ENCODE results near the gene WTAP. TPM values are rescaled to one million over a fixed set of nuclear protein-coding genes. Genes with fewer than 3 reads are reported as not detected.

The WTAP gene
- 100 to 1,000 TPM in 1 of 2 donors, 10 to 100 TPM in 1; 46.3 to 157 TPM for total RNA-seq

DNA sequence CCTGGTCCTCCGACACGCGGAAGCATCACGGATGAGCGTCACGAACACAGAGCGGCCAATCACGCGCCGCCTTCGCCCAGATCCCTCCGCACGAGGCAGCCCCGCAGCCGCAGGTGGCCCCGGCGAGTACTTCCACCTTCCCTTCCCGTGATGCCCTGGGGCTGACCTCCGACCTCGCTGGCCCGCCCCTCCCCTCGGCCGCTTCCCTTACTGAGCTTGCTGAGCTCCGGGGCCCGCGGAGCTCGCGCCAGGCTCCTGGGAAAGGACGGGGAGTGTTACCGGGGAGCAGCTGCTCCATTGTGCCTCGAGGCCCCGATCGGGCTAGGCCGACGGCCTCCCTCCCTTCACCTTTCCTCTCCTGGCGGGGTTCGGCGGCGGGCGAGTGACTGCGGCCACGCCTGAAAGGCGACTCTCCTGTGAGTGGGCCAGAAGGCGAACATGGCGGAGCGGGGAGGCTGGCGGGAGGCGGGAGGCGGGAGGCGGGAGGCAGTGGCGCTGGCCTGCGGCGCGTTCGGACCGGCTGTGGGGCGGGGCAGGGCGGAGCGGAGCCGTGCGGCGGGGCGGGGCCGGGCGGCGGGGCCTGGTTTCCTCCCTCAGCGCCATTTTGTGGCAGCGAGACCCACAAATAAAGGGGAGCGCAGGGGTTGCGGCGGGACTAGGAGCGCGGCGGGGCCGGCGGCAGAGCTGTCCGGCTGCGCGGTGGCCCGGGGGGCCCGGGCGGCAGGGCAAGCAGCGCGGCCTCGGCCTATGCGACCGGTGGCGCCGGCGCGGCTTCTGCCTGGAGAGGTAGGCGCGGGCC is at the start of gene WTAP:
TSS of gene WTAP (plus strand) at position 589 of the 799 bp plus-strand sequence. CDS start 8,760 bp downstream, outside the sequence.
- no peak for TF ChIP-seq CTCF (IDR thresholded peaks at IDR 0.05)
- Histone ChIP-seq H3K9me3 (no peaks in the 10 kb centered on the region), H3K36me3 (no peaks in the 10 kb centered on the region), H3K27me3 (replicated peaks; ENCODE audit: insufficient read depth) (no peaks in the 10 kb centered on the region), H3K27ac (peak within 1 kb of the TSS; percentile 97 to 99), H3K4me3 (peak within 1 kb of the TSS; percentile 89), H3K4me1 (ENCODE audit: control insufficient read depth in 1 of 2, low read depth in 2 of 2) (peaks cover 33 to 45% of the 10 kb centered on the region in 2 donors)
- peak; percentile 89 for ATAC-seq (ENCODE audit: insufficient number of reproducible peaks, low FRiP score, low read depth)
- peak; percentile 62 for DNase-seq (ENCODE audit: low spot score)

GRCh38 chr6:159677506-159678165 is 49.7 kb upstream of the WTAP start:
- H3K4me3 ChIP-seq = no peak overlapping the region
- H3K27me3 ChIP-seq (replicated peaks; ENCODE audit: insufficient read depth) = no peaks in the 10 kb centered on the region
- H3K36me3 ChIP-seq = peaks cover 13% of the 10 kb centered on the region
- ATAC-seq (ENCODE audit: insufficient number of reproducible peaks, low FRiP score, low read depth) (no peak), DNase-seq (ENCODE audit: low spot score) (no peak)
- H3K4me1 ChIP-seq (ENCODE audit: control insufficient read depth in 1 of 2, low read depth in 2 of 2) = no peaks in the 10 kb centered on the region
- TF ChIP-seq CTCF (IDR thresholded peaks at IDR 0.05) = no peak
- H3K27ac ChIP-seq = no peak overlapping the region
- H3K9me3 ChIP-seq = no peaks in the 10 kb centered on the region

DNA sequence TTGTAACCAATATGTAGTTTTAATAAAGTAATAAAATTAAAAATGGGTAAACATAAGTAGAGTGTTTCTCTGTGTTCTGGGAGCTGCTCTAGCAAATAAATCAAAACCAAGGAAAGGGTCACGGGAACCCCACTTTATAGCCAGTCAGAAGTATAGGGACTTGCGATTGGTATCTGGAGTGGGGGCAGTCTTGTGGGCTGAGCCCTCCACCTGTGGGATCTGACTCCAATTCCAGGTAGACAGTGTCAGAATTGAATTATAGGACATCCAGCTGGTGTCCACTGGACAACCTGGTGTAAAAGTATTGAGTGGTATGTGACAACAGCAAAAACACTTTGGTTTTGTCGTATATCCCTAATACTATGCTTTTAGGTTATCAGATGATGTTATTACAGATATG is 48.7 kb upstream of the WTAP start:
- no peak overlapping the region for H3K4me3 ChIP-seq
- TF ChIP-seq CTCF (IDR thresholded peaks at IDR 0.05) = no peak
- H3K27me3 ChIP-seq (replicated peaks; ENCODE audit: insufficient read depth) = no peaks in the 10 kb centered on the region
- H3K9me3 ChIP-seq = no peaks in the 10 kb centered on the region
- no peak overlapping the region for H3K27ac ChIP-seq
- H3K36me3 ChIP-seq = peaks cover 17% of the 10 kb centered on the region
- DNase-seq (ENCODE audit: low spot score) = no peak
- no peak for ATAC-seq (ENCODE audit: insufficient number of reproducible peaks, low FRiP score, low read depth)
- no peaks in the 10 kb centered on the region for H3K4me1 ChIP-seq (ENCODE audit: control insufficient read depth in 1 of 2, low read depth in 2 of 2)

GRCh38 chr6:159679091-159680077 is 47.9 kb upstream of the WTAP start:
- Histone ChIP-seq H3K4me3 (no peak overlapping the region), H3K9me3 (no peaks in the 10 kb centered on the region), H3K4me1 (ENCODE audit: control insufficient read depth in 1 of 2, low read depth in 2 of 2) (no peaks in the 10 kb centered on the region), H3K27ac (no peak overlapping the region), H3K36me3 (peaks cover 25% of the 10 kb centered on the region), H3K27me3 (replicated peaks; ENCODE audit: insufficient read depth) (no peaks in the 10 kb centered on the region)
- TF ChIP-seq CTCF (IDR thresholded peaks at IDR 0.05) = no peak
- ATAC-seq (ENCODE audit: insufficient number of reproducible peaks, low FRiP score, low read depth) (no peak), DNase-seq (ENCODE audit: low spot score) (no peak)

All from thoracic aorta (tissue), 2 donors.